DLD1 (cell line): ENCODE data around the gene SAMD10.

Source experiments
- in situ Hi-C: cut with HindIII; loops from 2 replicates; pipeline ENCODE4 v1.10.0; 2017; ENCODE audit warnings: low sequenced_read_pairs

Gene SAMD10

GRCh38 chr20:63957690-63958441, 21.6 kb downstream of the SAMD10 start:
- in situ Hi-C loops = no loop called here

GRCh38 chr20:63957004-63957689, 22.3 kb downstream of the SAMD10 start:
- in situ Hi-C loops = no loop called here

GRCh38 chr20:63956664-63957003, 22.8 kb downstream of the SAMD10 start:
- in situ Hi-C loops = no loop called here

GRCh38 chr20:63955827-63956663, 23.4 kb downstream of the SAMD10 start, which contains the start of gene UCKL1:
Gene UCKL1 (minus strand): TSS chr20:63956416. CDS start chr20:63956372, 44 bp downstream.
- in situ Hi-C loops = no loop called here

- in situ Hi-C loops = no loop called here
Measured at GRCh38 chr20:63955281-63955826, 24.1 kb downstream of the SAMD10 start.

- in situ Hi-C loops = no loop called here
Measured at GRCh38 chr20:63953764-63954429, 25.5 kb downstream of the SAMD10 start.

- in situ Hi-C loops = no loop called here
Measured at GRCh38 chr20:63952769-63953168, 26.7 kb downstream of the SAMD10 start.

GRCh38 chr20:63952210-63952535, 27.3 kb downstream of the SAMD10 start:
- in situ Hi-C loops = no loop called here

- in situ Hi-C loops = no loop called here
Measured at GRCh38 chr20:63951398-63952209, 27.8 kb downstream of the SAMD10 start.

- in situ Hi-C loops = no loop called here
Measured at GRCh38 chr20:63950701-63951397, 28.6 kb downstream of the SAMD10 start.

- in situ Hi-C loops = no loop called here
Measured at GRCh38 chr20:63947638-63948456, 31.6 kb downstream of the SAMD10 start.

GRCh38 chr20:63946986-63947637, 32.3 kb downstream of the SAMD10 start:
- in situ Hi-C loops = no loop called here

GRCh38 chr20:63945921-63946920, 33.2 kb downstream of the SAMD10 start:
- in situ Hi-C loops = no loop called here

- in situ Hi-C loops = no loop called here
Measured at GRCh38 chr20:63945031-63945658, 34.3 kb downstream of the SAMD10 start.

- in situ Hi-C loops = no loop called here
Measured at GRCh38 chr20:63944078-63944941, 35.1 kb downstream of the SAMD10 start.

GRCh38 chr20:63943808-63944077, 35.7 kb downstream of the SAMD10 start:
- in situ Hi-C loops = no loop called here
